Measurements from ENCODE around the gene ICA1.
"Not testable (repeated sequence)": the region's sequence is repeated elsewhere in the genome, so short reads cannot be mapped to it uniquely, and the experiment has no call there.

The ICA1 gene

GRCh38 chr7:8128449-8129317, 133.3 kb downstream of the ICA1 start:
- DNase-seq: no peak

DNA sequence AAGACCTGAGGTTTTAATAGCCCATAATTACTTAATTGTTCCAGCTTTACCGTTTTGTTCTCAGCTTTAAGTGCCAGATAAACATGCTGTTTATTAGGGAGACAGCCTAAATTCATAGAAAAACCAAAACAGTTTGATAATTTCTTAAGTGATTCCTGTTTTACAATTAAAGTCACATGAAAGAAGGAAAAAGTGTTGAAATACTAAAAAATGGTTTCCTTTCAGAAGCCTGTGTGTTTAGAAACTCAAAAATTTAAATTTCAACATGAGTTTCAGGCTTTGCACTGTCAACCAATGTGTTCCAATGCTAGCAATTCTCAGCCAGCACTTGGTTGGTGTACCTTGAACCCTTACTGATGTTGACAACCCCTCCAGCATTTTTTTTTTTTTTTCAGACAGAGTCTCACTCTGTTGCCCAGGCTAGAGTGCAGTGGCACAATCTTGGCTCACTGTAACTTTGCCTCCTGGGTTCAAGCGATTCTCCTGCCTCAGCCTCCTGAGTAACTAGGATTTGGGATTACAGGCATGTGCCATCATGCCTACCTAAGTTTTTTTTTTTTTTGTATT, 135.3 kb downstream of the ICA1 start:
- DNase-seq: no peak

DNA sequence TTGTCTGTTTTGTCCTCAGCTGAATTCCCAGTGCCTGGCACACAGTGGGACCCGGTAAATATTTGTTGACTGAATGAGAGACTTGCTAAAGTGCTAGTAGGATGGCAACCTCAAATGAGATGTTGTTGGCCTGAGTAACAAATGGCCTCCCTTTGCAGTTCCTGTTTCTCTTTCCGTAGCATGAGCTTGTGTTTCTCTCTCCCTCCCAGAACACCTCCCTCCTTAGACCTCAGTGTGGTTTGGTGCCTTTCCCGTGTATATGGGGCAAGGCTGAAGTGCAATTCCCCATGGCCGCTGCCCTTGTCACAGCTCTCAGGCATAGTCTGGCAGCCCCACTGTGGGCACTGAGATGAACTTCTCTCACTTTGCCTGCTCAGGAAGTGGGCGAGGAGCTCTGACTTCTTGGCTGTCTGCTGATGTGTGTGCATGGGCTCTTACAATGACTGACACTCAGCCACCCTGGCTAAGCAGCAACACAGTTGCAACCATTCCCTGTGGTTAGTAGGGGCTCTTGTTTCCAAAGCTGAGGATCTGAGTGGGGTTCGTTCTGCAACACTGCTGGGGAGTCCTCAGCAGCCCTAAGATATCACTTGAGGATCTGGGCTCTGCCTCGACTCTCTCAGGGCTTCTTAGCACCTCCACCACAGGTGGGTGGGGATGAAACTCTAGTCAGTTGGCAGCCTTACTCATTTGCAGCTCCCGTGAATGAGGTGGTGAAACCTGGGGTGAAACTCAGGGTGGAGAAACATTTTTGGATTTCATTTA, 136.1 kb downstream of the ICA1 start:
- no peak for DNase-seq

- DNase-seq: no peak
These were observed 140.7 kb downstream of the ICA1 start for GRCh38 chr7:8121243-8121642.

DNA sequence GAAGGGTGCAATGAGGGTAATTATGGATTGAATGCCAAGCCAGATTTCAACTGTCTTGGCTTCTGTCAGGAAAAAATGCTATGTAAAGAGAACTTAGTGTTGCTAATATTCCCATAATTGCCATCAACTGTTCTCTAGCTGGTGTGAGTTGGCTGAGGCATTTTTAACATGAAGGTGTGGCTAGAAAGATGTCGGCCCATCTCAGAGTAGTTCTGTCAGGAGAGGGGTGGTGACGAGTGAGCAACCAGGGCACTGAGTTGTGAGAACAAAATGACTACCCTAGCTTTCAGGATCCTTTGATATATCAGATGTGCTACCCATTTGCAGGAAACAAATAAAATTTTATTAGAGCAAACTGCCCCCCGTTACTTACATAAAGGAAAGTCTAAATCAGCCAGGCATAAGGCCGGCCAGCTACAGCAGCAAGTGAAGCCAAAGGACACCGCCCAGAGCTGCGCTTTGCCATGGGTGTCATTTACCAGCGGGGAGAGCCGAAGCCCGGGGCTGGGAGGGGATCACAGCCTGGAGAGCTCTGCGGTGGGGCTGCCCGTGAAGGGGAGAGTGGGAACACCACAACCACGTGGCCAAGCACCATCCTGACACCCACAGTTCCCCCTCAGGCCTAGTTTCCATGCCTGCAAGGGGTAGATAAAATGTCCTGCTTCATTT, 141.4 kb downstream of the ICA1 start:
- no peak for DNase-seq

DNA sequence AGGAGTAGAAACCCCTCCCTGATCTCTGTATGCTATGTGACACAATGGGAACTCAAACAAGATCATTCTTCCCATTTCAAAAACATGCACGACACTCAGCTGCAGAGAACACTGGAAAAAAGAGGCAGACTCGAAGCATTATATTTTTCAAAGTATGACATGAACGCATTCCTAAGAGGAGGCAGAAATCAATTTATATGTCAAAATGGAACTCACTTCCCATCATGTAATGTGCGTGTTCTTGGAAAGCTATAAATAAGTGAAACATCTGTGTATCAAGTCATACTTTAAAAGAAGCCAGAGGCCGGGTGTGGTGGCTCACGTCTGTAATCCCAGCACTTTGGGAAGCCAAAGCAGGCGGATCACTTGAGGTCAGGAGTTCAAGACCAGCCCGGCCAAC, 142.7 kb downstream of the ICA1 start:
- no peak for DNase-seq

DNA sequence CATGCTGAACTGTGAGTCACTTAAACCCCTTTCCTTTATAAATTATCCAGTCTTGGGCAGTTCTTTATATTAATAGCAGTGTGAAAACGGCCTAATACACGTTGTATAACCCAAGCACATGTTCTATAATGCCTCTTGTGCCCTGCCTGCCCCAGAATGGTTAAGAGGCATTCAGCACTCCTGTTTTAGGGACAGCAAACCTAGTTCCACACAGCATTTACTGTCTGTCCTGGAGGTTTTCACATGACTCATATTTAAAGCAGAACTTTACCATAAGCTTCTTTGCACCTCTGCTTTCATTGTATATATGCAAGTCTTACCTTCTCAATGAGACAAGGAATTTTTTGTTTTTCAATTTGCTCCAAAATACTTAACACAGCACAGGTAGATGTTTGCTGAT, 144.8 kb downstream of the ICA1 start:
- no peak for DNase-seq

- DNase-seq: peak; percentile 9
These were observed 146.2 kb downstream of the ICA1 start for GRCh38 chr7:8115547-8116402.

GRCh38 chr7:8114175-8114574, 147.8 kb downstream of the ICA1 start:
- DNase-seq: no peak

DNA sequence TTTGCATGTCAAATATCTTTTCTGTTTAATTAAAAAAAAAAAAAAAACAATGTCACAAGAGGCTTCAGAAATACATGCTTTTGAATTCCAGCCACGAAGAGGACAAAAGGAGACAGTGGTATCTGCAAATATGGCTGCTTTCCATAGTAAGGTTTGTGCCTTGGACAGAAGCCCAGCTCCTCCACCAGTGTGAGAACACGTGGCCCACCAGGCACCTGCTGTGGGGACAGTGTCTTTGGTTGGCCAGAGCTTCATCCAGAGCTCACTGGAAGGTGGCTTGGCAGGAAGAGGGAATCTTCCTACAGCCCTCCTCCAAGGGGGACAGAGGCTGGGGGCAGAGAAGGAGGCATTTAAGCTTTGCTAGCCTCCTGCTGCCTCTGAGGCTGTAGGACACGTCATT, 148.8 kb downstream of the ICA1 start:
- no peak for DNase-seq

DNA sequence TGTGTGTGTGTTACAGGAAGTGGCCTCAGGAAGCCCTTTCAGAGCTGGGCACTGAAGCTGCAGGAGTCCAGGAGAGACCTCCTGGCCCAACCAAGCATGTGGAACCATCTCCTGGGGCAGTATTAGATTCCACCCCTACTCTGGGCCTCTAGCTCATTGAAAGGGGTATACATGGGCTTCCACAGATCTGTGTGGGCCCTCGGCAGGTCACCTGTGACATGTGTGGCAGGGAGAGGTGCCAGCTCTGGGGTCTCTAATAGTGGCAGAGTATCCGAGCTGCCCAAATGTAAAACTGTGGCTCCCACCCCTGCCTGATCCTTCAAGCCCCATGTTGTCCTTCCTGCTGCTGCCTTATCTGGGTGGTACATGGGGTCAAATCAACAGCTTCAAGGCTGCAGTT, 149.3 kb downstream of the ICA1 start:
- DNase-seq: no peak

GRCh38 chr7:8111282-8111960, 150.5 kb downstream of the ICA1 start:
- DNase-seq: no peak

- no peak for DNase-seq
These were observed 152.6 kb downstream of the ICA1 start for GRCh38 chr7:8109196-8110022.

DNA sequence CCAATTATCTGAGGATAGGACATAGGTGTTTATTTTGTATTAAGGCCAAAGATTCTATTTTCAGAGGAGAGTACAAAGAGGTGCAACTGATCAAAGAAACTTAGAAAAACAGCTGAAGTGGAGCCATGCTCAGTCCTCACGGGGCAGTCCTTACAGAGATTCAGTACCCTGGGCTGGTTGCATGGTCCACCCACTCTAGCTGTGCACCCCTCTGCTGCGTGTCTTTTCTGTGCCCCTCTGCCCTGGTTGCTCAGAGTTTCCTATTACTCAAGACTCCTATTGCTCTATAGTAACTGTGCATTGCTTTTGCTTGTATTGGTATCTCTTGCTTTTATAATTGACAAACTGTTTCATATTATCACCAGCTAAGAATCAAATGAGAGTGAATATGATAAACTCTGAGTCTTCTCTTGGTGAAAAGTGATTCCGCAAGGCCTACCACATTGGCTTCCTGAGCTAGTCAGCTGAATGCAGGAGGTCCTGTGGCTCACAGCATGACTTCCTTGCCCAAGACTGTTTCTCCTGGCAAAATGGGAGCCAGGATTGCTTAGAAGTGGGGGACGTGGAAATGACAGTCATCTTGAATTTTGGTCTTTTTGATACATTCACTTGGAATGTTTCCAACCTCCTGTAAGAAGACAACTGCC, 156.4 kb downstream of the ICA1 start:
- DNase-seq: no peak

- DNase-seq: no peak
These were observed 158.7 kb downstream of the ICA1 start for GRCh38 chr7:8103282-8103681.

DNA sequence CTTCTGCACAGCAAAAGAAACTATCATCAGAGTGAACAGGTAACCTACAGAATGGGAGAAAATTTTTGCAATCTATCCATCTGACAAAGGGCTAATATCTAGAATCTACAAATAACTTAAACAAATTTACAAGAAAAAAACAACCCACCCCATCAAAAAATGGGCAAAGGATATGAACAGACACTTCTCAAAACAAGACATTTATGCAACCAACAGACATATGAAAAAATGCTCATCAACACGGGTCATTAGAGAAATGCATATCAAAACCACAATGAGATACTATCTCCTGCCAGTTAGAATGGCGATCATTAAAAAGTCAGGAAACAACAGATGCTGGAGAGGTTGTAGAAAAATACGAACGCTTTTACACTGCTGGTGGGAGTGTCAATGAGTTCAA, 160.7 kb downstream of the ICA1 start:
- DNase-seq: not testable (repeated sequence)

DNA sequence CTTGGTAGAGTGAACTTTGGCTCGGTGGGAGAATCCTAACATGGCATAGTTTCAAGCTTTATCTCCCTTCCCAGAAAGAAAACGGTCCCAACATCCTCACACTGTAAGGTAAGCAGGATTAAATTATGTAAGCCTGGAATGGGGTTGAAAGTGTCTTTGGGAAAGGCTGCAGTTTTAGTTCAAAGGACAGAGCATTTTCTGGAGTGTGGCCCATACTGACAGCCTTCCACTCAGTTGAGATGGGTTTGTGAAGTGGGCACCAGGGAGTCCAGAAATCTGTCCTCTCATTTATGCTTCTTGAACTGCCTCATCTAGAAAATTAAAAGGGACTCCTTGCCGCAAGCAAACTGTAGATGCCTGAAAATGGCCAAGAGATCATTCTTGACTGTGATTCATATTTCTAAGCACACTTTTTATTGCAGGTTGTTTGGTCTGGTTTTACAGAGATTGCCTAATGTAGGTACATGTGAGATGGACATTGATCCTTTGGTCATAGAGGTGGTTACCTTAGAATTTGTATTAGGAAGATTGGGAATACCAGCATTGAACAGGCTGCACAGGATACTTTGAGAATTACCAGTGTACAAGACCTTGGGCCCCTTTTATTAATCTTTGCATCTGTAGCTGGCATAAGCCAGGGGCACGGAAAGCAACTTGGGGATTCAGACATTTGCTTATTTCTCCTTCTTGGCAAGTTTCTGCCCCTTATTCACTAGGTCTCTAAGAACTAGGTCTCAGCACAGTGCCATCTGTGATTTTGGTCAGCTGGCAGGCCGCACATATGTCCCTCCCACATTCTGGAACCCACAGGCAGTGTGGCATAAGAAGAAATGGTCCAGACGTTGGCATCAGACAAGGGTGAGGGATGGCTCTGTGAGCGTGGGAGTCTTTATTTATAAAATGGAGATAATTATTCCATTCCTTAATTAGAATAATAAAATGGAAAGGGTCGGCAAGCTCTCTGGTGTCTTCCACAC, 167.5 kb downstream of the ICA1 start:
- no peak for DNase-seq

DNA sequence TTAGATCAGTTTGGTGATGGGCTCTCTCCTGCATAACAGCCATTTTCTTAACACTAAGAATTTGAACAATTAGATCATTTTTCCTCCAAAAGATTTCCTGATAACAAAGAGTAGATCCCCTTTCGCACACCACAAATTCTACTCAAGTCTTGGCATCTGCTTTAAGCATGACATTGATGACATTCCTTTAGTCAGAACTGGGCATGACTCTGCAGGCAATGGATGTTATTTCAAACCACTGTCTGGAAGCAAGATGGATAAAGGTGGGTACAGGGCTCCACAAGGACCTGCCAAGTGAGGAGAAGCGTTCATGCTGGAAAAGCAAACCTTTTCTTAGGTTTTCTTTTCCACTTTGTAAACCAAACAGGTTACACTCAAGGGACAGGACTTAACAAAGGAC, 169.8 kb downstream of the ICA1 start:
- no peak for DNase-seq

Data from NCI-H510A treated with DMSO at 0.1 percent for 48 hours (cell line).